Medulla oblongata (tissue), 1 donor: ENCODE data around the gene ASIC3.

Experiments
- DNase-seq: peaks from one replicate; pipeline ENCODE4 v3.0.0-alpha.2; 2015; ENCODE audit errors: extremely low spot score

ASIC3 gene

GRCh38 chr7:151056666-151057505, 8.6 kb downstream of the ASIC3 start:
- no peak for DNase-seq

DNA sequence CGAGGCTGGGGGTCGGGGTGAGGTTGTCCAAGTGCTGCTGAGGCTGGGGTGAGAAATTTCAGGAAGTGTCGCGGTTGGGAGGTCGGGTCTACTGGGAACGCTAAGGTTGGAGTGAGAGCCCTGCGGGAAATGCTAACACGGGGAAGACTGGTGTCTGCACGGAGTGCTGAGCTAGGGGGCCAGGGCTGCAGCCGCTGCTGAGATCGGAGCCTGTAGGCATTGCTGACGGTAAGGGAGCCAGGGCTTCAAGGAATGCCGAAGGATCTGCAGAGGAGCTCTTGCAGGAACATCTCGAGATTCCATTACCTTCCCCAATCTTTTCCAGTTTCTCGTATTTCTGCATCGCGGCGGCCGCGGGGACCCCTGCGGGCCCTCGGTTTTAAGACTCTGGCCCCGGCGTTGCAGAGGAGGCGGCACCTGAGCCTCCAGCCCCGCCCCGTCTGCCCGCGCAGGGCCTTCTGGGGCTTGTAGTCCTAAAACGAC, 9.2 kb downstream of the ASIC3 start, which contains the start of gene CDK5:
TSS of gene CDK5 (minus strand) at position 392 of the 483 bp plus-strand sequence. CDS start at position 343, 49 bp downstream.
- DNase-seq = no peak

GRCh38 chr7:151057989-151058780, 9.9 kb downstream of the ASIC3 start:
- peak; percentile 100 for DNase-seq

GRCh38 chr7:151058781-151059366, 10.5 kb downstream of the ASIC3 start:
- DNase-seq = peak; percentile 57

DNA sequence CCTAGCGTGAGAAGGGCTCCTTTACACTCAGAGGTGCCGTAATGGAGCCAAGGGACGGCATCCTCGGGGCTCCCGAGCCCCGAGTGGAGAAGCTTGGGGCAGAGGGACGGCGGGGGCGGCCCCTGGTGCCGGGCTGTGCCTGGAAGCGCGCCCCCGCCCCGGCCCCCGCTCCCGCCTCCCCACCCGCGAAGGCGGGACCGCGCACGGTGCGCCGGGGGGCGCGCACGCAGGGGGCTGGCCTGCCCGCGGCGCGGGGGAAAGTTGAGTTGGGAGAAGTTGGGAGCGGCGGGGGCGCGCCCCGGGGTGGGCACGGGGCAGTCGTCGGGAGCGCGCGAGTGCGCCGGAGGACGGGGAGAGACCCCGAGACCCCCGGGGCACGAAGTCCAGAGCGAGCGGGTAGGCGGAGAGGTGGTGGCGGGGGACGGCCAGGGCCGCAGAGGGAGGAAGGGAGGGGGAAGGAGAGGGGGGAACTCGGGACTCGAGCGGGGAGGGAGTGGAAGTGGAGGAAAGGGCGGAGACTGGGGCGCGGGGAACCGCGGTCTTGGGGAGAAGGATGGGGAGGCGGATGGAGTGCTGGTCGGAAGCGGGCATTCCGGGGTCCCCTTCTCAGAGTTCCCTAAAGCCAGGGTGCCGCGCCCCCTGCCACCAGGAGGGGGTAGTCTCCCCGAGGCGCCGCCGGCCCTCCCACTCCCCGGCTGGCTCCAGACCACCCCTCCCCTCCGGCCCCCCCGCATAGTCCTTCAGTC, 11.2 kb downstream of the ASIC3 start, which contains the start of gene SLC4A2:
TSS of gene SLC4A2 (plus strand) at position 223 of the 746 bp plus-strand sequence. CDS start 2,399 bp downstream, outside the sequence.
- peak; percentile 90 for DNase-seq

DNA sequence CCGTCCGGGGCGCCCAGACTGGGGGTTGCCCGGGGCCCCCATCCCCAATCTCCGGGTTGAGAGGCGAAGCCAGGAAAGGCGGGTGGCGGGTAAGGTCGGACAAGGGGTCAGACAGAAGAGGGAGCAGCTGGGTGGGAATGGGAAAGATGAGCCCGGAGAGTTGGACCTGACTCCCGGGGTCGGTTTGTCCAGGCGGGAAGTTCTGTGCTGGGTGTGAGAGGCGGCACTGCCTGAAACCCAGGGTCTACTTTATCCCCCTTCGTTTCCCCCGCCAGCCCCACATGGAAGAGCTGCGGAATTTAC, 11.7 kb downstream of the ASIC3 start:
- no peak for DNase-seq

- peak; percentile 60 for DNase-seq
These were observed 12.3 kb downstream of the ASIC3 start for GRCh38 chr7:151060416-151061212.

GRCh38 chr7:151061213-151062110, 13.1 kb downstream of the ASIC3 start:
- DNase-seq = no peak

DNA sequence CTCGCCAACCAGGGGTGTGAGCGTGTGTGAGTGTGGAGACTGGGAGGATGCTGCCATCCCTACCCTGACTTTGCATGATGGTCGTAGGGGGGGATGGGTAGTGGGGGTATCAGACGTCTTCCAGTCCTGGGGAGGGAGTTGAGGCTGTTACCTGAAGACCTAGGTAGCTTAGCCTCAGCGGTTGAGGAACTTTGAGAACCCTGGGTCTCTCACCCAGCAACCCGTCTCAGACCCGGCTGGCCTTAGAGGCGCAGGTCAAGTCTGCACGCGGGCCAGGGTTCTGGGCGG, 13.7 kb downstream of the ASIC3 start:
- DNase-seq = no peak

DNA sequence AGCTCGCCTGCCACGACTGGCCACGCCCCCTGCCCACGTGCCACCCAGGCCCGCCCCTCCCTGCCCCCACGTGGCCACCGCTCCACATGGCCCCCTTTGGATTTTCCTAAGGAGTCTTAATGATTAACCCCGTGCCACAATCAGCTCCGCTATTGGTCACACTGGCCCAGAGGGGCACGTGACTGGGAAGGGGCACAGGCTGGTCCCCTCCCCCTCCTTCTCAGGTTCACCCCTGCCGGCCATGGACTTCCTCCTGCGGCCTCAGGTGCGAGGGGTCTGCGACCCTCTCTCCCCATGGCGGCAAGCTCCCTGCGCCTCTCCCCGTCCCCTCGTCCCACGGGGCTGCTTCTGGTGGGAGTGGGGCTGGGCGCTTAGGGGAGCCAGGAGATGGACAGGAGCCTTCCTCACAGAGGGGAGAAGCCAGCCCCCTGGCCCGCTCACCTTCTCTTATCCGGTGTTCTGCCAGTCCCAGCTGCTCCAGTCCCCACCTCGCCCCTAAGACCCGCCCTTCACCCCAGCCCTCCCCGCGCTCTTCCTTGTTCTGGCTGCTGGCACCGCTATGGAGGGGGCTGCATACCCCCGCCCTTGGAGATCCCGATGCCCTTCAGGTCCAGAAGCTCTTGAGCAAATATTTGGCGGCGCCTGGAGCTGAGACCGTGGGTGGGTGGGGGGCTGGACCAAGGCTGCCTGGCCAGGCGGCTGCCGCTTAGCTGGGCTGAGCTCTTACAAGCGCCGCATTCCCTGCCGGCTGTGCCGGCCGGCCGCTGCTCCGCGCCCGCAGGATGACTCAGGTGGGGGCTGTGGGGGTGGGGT, 14.3 kb downstream of the ASIC3 start:
- DNase-seq = no peak

DNA sequence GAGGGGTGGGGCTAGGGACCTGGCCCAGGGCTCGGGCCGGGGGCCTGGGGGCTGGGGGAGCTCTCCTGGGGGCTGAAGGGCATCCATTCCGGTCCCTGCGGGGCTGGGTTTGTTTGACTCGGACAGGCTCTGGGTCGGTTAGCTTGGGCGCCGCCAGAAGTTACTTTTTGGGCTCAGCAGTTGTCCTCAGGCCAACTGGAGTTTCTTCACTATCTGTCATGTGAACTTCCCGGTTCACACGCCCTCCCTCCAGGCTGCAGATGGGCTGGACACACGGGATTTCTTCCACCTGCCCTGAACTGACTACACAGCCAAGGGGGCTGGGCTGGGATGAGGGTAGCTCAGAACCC, 14.9 kb downstream of the ASIC3 start:
- DNase-seq = no peak

DNA sequence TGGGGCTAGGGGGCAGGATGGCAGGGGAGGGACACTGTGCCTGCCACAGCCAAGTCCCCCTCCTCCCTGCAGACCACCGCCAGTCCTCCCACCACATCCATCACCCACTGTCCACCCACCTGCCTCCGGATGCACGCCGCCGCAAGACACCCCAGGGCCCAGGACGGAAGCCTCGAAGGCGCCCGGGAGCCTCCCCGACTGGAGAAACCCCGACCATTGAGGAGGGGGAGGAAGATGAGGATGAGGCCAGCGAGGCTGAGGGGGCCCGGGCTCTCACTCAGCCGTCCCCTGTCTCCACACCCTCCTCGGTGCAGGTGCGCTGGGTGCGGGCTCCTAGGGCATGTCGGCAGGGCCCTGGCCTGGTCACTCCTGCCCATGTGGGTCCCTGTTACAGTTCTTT, 16.1 kb downstream of the ASIC3 start:
- no peak for DNase-seq

DNA sequence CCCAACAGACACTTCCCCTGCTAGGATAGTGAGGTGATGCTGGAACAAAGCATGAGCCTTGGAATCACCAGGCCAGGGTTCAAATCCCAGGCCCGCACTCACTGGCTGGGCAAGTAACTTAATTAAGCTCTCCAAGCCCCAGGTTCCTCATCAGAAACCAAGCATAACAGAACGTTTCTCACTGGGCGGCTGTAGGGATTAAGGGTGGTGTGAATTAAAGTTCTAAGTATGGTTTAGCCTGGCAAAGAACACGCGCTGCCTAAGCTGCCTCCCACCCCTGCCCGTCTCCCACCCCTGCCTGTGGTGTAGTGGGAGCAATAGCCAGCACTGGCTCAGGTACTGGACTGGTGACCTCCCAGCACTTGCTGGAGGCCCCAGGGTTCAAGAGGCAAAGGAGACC, 16.7 kb downstream of the ASIC3 start:
- DNase-seq = no peak

DNA sequence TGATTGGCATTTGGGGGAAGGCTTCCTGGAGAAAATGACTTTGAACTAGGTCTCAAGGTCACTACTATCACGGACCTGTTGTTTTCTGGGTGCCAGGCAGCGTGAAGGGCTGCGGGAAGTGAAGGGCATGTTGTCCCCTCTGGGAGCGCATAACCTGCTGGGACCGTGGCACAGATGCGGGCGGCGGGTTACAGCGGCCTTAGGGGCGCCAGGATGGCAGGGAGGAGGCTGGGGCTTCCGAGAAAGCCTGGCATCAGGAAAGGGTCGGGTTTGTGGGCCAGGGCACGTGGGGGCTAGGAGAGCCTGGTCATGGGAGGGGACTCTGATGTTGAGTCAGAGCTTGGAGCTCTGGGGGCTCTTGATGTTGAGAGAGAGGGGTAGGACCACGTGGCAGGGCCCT, 17.2 kb downstream of the ASIC3 start:
- DNase-seq = no peak

- DNase-seq = no peak
These were observed 18.1 kb downstream of the ASIC3 start for GRCh38 chr7:151066273-151066974.

DNA sequence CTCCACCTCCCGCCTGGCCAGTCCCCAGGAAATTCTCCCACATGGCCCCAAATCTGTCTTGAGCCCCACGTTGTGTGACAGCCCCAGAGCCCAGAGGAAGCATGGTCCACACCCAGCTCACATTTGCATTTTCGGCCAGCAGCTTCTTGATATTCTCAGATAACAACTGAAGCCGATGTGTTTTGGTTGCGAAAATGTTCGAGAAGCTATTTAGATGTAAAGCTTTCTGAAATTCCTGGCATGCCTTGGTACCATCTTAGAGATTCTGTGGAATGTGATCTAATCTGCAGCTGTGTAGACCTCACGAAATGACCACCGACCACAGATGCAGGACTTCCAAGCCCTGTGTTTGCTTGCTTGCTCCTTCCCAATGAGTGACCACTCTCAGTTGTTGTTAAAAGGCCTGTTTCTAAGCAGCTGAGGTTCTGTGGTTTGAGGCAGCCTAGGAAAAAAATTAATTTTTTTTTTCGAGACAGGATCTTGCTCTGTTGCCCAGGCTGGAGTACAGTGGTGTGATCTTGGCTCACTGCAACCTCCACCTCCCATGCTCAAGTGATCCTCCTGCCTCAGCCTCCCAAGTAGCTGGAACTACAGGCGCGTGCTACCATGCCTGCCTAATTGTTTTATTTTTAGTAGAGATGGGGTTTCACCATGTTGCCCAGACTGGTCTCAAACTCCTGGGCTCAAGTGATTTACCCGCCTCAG, 19.9 kb downstream of the ASIC3 start:
- no peak for DNase-seq

DNA sequence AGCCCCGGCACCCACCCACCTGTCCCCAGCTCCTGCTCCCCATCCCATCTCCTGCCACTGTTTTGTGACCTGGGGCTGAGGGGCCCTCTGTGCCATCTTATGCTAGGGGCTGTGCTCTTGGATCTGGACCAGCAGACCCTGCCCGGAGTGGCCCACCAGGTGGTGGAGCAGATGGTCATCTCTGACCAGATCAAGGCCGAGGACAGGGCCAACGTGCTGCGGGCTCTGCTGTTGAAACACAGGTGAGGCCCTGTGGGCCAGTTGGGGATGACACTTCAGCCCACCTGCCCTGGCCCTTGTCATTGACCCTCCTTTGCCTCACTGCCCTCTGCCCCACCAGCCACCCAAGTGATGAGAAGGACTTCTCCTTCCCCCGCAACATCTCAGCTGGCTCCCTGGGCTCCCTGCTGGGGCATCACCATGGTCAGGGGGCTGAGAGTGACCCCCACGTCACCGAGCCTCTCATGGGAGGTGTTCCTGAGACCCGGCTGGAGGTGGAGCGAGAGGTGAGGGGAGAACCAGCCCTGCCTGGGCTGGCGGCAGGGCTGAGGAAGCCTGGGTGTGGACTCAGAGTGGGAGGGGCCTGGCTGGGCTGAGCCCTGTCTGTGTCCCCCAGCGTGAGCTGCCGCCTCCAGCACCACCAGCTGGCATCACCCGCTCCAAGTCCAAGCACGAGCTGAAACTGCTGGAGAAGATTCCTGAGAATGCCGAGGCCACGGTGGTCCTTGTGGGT, 21.7 kb downstream of the ASIC3 start:
- DNase-seq = no peak
